ENCODE results near the gene PACRG. TPM values are rescaled to one million over a fixed set of nuclear protein-coding genes. Genes with fewer than 3 reads are reported as not detected.

PACRG gene
- polyA plus RNA-seq, 2 of the 4 experiments (the other 2 are of a cell fraction) = 0.14 to 0.30 TPM

DNA sequence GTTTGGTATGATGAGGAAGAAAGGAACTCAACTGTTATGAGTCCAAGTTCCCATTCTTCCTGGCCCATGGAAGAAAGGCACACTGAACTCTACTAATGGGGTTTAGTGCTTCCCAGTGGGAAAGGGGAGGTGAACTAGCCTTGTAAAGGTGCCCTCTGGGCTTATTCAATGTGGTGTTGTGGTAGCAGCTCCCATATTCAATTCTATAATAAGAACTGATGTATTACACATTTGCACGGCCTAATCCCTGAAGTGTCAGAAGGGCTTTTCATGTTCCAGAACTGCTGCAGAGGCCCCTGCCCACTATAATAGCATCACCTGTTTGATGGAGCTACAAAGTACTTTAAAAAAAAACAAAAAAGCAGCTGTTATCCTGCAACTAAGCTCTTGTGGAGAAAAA is 17.4 kb upstream of the PACRG start:
- no peak overlapping the region for H3K4me3 ChIP-seq
- no peak overlapping the region for H3K27ac ChIP-seq
- no peaks in the 10 kb centered on the region for H3K4me1 ChIP-seq
- ATAC-seq (no peak), FAIRE-seq (no peak), DNase-seq (ENCODE audit: low read depth in 1 of 2, low spot score in 1 of 2) (no peak)
- H3K9me3 ChIP-seq = no peaks in the 10 kb centered on the region
- CTCF ChIA-PET = no interaction called here
- TF ChIP-seq FOXS1 (CRISPR knock-in tag; IDR thresholded peaks at IDR 0.05) = no peak
- no peak for TF ChIP-seq RFX5 (IDR thresholded peaks at IDR 0.05)
- no peak for TF ChIP-seq SMC3 (IDR thresholded peaks at IDR 0.05)
- TF ChIP-seq CBX8 (IDR thresholded peaks at IDR 0.05) = no peak
- TF ChIP-seq CHD2 (IDR thresholded peaks at IDR 0.05; ENCODE audit: low read length, partially characterized antibody) = no peak
- TF ChIP-seq RNF2 (IDR thresholded peaks at IDR 0.05; ENCODE audit: borderline replicate concordance, low read depth) = no peak
- no peak for TF ChIP-seq ZC3H11A (IDR thresholded peaks at IDR 0.05)
- TF ChIP-seq EHMT2 (IDR thresholded peaks at IDR 0.05; ENCODE audit: low read depth) = no peak
- WGBS (ENCODE audit: missing lambda C conversion rate) = 100% methylated on average over 1 of the region's 1 CpG
- H3K4me2 ChIP-seq = no peak overlapping the region
- POLR2A ChIA-PET = no interaction called here

DNA sequence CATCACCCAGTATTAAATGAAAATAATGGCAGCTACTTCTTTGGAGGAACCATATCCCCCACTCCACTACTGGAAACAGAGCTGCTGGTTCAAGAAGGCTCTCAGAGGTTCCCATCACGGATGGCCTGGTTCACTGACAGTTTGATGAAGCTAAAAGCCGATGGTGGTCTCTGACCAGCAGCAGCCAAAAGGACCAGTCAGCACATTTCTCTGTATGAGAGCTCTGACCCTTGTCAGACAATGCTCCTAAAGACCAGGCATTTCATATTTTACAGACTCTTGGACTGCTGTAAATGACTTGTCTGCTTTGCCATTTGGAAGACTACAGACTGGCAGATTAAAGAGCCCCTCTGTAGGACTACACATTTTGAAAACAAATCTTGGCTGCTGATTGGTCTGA is 16.8 kb upstream of the PACRG start:
- 21% methylated on average over 2 of the region's 2 CpGs for WGBS (ENCODE audit: missing lambda C conversion rate)
- H3K4me3 ChIP-seq = no peak overlapping the region
- TF ChIP-seq HOXB13 (CRISPR knock-in tag; IDR thresholded peaks at IDR 0.05; ENCODE audit: low read depth) (no peak), MAFK (IDR thresholded peaks at IDR 0.05; ENCODE audit: partially characterized antibody) (peak; percentile 27), ZSCAN20 (CRISPR knock-in tag; IDR thresholded peaks at IDR 0.05) (no peak), CHD4 (IDR thresholded peaks at IDR 0.05; ENCODE audit: borderline replicate concordance) (no peak), NFE2L2 (conservative IDR thresholded peaks at IDR 0.05; ENCODE audit: low read length) (no peak), HEYL (CRISPR knock-in tag; IDR thresholded peaks at IDR 0.05) (no peak)

DNA sequence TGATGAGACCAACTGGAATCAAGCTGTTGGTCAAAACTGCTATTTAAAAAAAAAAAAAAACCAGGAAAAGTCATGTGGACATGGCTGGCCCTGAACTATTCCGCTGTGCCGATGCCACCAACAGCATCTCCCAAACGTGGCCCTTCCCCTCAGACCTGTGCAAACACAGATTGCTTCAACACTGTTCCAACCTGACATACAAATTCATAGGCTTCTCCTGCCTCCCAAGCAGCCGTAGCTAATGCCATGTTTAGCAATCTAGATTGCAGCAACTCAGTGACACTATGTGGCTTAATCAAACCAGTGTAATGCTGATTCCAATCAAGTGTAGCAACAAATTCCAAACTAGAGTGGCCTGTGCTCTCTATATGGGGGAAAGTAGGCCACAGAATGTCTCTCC is 16.4 kb upstream of the PACRG start:
- Histone ChIP-seq H3K4me2 (no peak overlapping the region), H3K4me1 (no peaks in the 10 kb centered on the region), H3K27ac (no peak overlapping the region), H3K9me3 (no peaks in the 10 kb centered on the region), H3K4me3 (no peak overlapping the region)
- ChIA-PET CTCF (no interaction called here), POLR2A (no interaction called here)
- DNase-seq (ENCODE audit: low read depth in 1 of 2, low spot score in 1 of 2) (no peak), FAIRE-seq (no peak), ATAC-seq (no peak)
- TF ChIP-seq, protein P1, sequence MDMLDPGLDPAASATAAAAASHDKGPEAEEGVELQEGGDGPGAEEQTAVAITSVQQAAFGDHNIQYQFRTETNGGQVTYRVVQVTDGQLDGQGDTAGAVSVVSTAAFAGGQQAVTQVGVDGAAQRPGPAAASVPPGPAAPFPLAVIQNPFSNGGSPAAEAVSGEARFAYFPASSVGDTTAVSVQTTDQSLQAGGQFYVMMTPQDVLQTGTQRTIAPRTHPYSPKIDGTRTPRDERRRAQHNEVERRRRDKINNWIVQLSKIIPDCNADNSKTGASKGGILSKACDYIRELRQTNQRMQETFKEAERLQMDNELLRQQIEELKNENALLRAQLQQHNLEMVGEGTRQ (IDR thresholded peaks at IDR 0.05) = no peak
- WGBS (ENCODE audit: missing lambda C conversion rate) = 61% methylated on average over 3 of the region's 4 CpGs

More for the DNA sequence above, 16.8 kb upstream of the PACRG start:
- no peaks in the 10 kb centered on the region for H3K9me3 ChIP-seq
- H3K4me1 ChIP-seq = no peaks in the 10 kb centered on the region
- CTCF ChIA-PET = no interaction called here
- no peak for DNase-seq (ENCODE audit: low read depth in 1 of 2, low spot score in 1 of 2)
- POLR2A ChIA-PET = no interaction called here
- no peak for FAIRE-seq
- ATAC-seq = no peak
- H3K27ac ChIP-seq = no peak overlapping the region
- H3K4me2 ChIP-seq = no peak overlapping the region

DNA sequence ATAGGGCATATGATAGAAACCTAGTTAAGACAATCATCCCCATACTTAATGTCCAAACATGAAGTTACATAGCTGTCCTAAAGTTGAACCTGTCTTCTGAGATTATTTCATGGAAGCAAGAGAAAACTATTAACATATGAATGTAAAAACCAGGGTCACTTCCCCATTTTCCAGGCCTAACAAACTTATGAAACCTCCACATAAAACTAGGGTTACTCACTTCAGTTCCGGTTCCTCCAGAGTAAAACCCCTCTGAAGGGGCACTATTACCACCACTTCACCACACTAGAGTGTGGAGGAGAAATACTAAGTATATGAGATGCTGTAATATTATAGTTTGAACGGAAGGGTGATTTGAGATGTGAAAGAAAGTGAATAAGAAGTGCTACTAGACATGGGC is 15.1 kb upstream of the PACRG start:
- no peak overlapping the region for H3K4me2 ChIP-seq
- ChIA-PET POLR2A (no interaction called here), CTCF (no interaction called here)

More for the DNA sequence above, 15.1 kb upstream of the PACRG start:
- Histone ChIP-seq H3K27ac (no peak overlapping the region), H3K9me3 (no peaks in the 10 kb centered on the region), H3K4me1 (no peaks in the 10 kb centered on the region), H3K4me3 (no peak overlapping the region)
- DNase-seq (ENCODE audit: low read depth in 1 of 2, low spot score in 1 of 2) (no peak), FAIRE-seq (no peak), ATAC-seq (no peak)
- 48% methylated on average over 2 of the region's 2 CpGs for WGBS (ENCODE audit: missing lambda C conversion rate)
- TF ChIP-seq CHD4 (IDR thresholded peaks at IDR 0.05; ENCODE audit: borderline replicate concordance) = no peak
- TF ChIP-seq KDM1A (IDR thresholded peaks at IDR 0.05; ENCODE audit: low read depth) = no peak
- TF ChIP-seq, protein P2, sequence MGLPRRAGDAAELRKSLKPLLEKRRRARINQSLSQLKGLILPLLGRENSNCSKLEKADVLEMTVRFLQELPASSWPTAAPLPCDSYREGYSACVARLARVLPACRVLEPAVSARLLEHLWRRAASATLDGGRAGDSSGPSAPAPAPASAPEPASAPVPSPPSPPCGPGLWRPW (IDR thresholded peaks at IDR 0.05) = no peak
- no peak for TF ChIP-seq POLR2A (IDR thresholded peaks at IDR 0.05; ENCODE audit: low read length)
- TF ChIP-seq, protein P3, sequence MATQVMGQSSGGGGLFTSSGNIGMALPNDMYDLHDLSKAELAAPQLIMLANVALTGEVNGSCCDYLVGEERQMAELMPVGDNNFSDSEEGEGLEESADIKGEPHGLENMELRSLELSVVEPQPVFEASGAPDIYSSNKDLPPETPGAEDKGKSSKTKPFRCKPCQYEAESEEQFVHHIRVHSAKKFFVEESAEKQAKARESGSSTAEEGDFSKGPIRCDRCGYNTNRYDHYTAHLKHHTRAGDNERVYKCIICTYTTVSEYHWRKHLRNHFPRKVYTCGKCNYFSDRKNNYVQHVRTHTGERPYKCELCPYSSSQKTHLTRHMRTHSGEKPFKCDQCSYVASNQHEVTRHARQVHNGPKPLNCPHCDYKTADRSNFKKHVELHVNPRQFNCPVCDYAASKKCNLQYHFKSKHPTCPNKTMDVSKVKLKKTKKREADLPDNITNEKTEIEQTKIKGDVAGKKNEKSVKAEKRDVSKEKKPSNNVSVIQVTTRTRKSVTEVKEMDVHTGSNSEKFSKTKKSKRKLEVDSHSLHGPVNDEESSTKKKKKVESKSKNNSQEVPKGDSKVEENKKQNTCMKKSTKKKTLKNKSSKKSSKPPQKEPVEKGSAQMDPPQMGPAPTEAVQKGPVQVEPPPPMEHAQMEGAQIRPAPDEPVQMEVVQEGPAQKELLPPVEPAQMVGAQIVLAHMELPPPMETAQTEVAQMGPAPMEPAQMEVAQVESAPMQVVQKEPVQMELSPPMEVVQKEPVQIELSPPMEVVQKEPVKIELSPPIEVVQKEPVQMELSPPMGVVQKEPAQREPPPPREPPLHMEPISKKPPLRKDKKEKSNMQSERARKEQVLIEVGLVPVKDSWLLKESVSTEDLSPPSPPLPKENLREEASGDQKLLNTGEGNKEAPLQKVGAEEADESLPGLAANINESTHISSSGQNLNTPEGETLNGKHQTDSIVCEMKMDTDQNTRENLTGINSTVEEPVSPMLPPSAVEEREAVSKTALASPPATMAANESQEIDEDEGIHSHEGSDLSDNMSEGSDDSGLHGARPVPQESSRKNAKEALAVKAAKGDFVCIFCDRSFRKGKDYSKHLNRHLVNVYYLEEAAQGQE (IDR thresholded peaks at IDR 0.05) = no peak
- TF ChIP-seq CBX8 (IDR thresholded peaks at IDR 0.05) = no peak
- TF ChIP-seq CEBPB (IDR thresholded peaks at IDR 0.05) = no peak
- TF ChIP-seq, protein P4, sequence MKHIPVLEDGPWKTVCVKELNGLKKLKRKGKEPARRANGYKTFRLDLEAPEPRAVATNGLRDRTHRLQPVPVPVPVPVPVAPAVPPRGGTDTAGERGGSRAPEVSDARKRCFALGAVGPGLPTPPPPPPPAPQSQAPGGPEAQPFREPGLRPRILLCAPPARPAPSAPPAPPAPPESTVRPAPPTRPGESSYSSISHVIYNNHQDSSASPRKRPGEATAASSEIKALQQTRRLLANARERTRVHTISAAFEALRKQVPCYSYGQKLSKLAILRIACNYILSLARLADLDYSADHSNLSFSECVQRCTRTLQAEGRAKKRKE (CRISPR knock-in tag; IDR thresholded peaks at IDR 0.05; ENCODE audit: low read depth) = no peak
- TF ChIP-seq, protein P5, sequence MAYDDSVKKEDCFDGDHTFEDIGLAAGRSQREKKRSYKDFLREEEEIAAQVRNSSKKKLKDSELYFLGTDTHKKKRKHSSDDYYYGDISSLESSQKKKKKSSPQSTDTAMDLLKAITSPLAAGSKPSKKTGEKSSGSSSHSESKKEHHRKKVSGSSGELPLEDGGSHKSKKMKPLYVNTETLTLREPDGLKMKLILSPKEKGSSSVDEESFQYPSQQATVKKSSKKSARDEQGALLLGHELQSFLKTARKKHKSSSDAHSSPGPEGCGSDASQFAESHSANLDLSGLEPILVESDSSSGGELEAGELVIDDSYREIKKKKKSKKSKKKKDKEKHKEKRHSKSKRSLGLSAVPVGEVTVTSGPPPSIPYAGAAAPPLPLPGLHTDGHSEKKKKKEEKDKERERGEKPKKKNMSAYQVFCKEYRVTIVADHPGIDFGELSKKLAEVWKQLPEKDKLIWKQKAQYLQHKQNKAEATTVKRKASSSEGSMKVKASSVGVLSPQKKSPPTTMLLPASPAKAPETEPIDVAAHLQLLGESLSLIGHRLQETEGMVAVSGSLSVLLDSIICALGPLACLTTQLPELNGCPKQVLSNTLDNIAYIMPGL (CRISPR knock-in tag; IDR thresholded peaks at IDR 0.05; ENCODE audit: borderline replicate concordance) = no peak
